Measurements from ENCODE around the gene CEBPE.

DNA sequence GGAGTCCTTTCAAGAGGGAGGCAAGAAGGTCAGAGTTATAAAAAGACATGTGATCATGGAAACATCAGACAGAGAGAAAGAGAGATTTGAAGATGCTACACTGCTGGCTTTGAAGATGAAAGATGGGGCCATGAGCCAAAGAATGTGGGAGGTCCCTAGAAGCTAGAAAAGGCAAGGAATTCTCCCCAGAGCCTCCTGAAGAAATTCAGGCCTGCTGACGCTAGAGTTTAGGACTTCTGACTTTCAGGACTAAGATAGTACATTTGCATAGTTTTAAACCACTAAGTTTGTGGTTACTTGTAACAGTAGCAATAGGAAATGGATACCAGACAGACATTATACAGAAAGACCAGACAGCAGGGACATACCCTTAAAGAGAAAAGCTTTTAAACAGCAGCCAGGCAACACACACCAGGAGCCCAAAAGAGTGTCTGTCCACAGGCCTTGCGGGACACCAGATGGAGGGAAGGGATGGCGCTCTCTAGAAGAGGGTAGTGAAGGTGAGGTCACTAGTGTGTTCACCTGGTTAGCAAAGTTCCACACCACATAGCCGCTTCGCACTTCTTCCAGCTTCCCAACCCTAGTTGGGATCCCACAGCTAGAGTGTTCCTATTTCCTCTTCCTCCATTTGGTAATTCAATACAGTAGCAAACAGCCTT, 29.7 kb upstream of the CEBPE start:
- no peak for TF ChIP-seq POLR2A (IDR thresholded peaks at IDR 0.05)
- TF ChIP-seq, protein P1, sequence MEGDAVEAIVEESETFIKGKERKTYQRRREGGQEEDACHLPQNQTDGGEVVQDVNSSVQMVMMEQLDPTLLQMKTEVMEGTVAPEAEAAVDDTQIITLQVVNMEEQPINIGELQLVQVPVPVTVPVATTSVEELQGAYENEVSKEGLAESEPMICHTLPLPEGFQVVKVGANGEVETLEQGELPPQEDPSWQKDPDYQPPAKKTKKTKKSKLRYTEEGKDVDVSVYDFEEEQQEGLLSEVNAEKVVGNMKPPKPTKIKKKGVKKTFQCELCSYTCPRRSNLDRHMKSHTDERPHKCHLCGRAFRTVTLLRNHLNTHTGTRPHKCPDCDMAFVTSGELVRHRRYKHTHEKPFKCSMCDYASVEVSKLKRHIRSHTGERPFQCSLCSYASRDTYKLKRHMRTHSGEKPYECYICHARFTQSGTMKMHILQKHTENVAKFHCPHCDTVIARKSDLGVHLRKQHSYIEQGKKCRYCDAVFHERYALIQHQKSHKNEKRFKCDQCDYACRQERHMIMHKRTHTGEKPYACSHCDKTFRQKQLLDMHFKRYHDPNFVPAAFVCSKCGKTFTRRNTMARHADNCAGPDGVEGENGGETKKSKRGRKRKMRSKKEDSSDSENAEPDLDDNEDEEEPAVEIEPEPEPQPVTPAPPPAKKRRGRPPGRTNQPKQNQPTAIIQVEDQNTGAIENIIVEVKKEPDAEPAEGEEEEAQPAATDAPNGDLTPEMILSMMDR (IDR thresholded peaks at IDR 0.05): no peak

All from right lobe of liver (tissue), 4 donors.